Adrenal gland (tissue), 5 donors: ENCODE data around the gene SORBS1.

Experiments used
- CTCF ChIP-seq, 6 experiments: fragments of 450-650 bp in 4 of 6; fragments of 200-600 bp in 2 of 6; sonication (generic) in 1 of 6; IDR thresholded peaks; 1 replicate in 5 of 6; 2 replicates in 1 of 6; pipeline versions ENCODE4 v1.5.1 to v1.8.0; 2016 to 2021; ENCODE audit warnings: antibody characterized with exemption in 6 of 6, mild to moderate bottlenecking in 2 of 6, moderate library complexity in 1 of 6
- POLR2A ChIP-seq, 2 donors: fragments of 450-650 bp; IDR thresholded peaks; one replicate each; pipeline ENCODE4 v1.6.1; 2017; ENCODE audit warnings: antibody characterized with exemption in 2 of 2, mild to moderate bottlenecking in 2 of 2, moderate library complexity in 1 of 2
- donor health status: DM: no; HTN: no; CAD: no.

GRCh38 chr10:95502377-95502776 is 58.8 kb downstream of the SORBS1 start:
- TF ChIP-seq CTCF (IDR thresholded peaks at IDR 0.05): no peak
- no peak for TF ChIP-seq POLR2A (IDR thresholded peaks at IDR 0.05)
